OCI-LY1 (cell line): ENCODE results near the gene USP7.

Source experiments
- H2AFZ ChIP-seq: fragments of 200-600 bp; sonication (generic), shearing (Covaris generic); 2 replicates; pipeline ENCODE4 v1.6.0; 2014; ENCODE audit warnings: antibody characterized with exemption, mild to moderate bottlenecking, low read length
- H3F3A ChIP-seq: fragments of 200-600 bp; sonication (generic), shearing (Covaris generic); 2 replicates; pipeline ENCODE4 v1.6.0; 2014; ENCODE audit warnings: mild to moderate bottlenecking, antibody characterized with exemption, low read length, moderate library complexity; ENCODE audit not compliant: insufficient read depth
- H3K27ac ChIP-seq: fragments of 200-600 bp; sonication (generic); 2 replicates; pipeline ENCODE4 v1.5.1; 2014; ENCODE audit warnings: low read length, mixed run types, mild to moderate bottlenecking, low read depth; ENCODE audit not compliant: poor library complexity, severe bottlenecking
- H3K27me3 ChIP-seq: fragments of 200-600 bp; sonication (generic); 2 replicates; pipeline ENCODE4 v1.6.0; 2014; ENCODE audit warnings: antibody characterized with exemption, mild to moderate bottlenecking, low read length, moderate library complexity; ENCODE audit not compliant: insufficient read depth
- H3K36me3 ChIP-seq: fragments of 200-600 bp; sonication (generic); 2 replicates; pipeline ENCODE4 v1.6.1; 2014; ENCODE audit warnings: mild to moderate bottlenecking, antibody characterized with exemption, low read length, moderate library complexity, mixed read lengths; ENCODE audit not compliant: insufficient read depth
- H3K4me1 ChIP-seq: fragments of 200-600 bp; sonication (generic); 2 replicates; pipeline ENCODE4 v1.5.1; 2014; ENCODE audit warnings: mild to moderate bottlenecking, low read length, moderate library complexity; ENCODE audit not compliant: insufficient read depth, severe bottlenecking
- H3K4me2 ChIP-seq: fragments of 200-600 bp; sonication (generic), shearing (Covaris generic); 2 replicates; pipeline ENCODE4 v1.6.1; 2014; ENCODE audit warnings: low read length
- H3K4me3 ChIP-seq: fragments of 200-600 bp; sonication (generic); 2 replicates; pipeline ENCODE4 v1.5.1; 2014; ENCODE audit warnings: low read length, low read depth, mild to moderate bottlenecking, mixed read lengths; ENCODE audit not compliant: poor library complexity, severe bottlenecking
- H3K79me2 ChIP-seq: fragments of 200-600 bp; shearing (Covaris generic); 2 replicates; pipeline ENCODE4 v1.6.1; 2016; ENCODE audit warnings: mixed run types, low read length, mixed read lengths; ENCODE audit not compliant: insufficient read depth
- H3K9ac ChIP-seq: fragments of 200-600 bp; sonication (generic), shearing (Covaris generic); 2 replicates; pipeline ENCODE4 v1.6.1; 2014; ENCODE audit warnings: mild to moderate bottlenecking, low read length, mixed read lengths
- H3K9me2 ChIP-seq: fragments of 200-600 bp; sonication (generic), shearing (Covaris generic); 2 replicates; pipeline ENCODE4 v1.6.1; 2014; ENCODE audit warnings: low read depth, mild to moderate bottlenecking, low read length, mixed read lengths
- H3K9me3 ChIP-seq: fragments of 200-600 bp; shearing (Covaris generic); 2 replicates; pipeline ENCODE4 v1.6.1; 2014; ENCODE audit warnings: low read length, mixed read lengths
- H4K20me1 ChIP-seq: fragments of 200-600 bp; sonication (generic), shearing (Covaris generic); 2 replicates; pipeline ENCODE4 v1.6.0; 2016; ENCODE audit warnings: mild to moderate bottlenecking, low read length; ENCODE audit not compliant: insufficient read depth
- CTCF ChIP-seq: fragments of 200-600 bp; sonication (generic), shearing (Covaris generic); IDR thresholded peaks from 2 replicates; pipeline ENCODE4 v1.5.1; 2017; ENCODE audit warnings: mild to moderate bottlenecking, antibody characterized with exemption, low read length, moderate library complexity, mixed read lengths
- EZH2 ChIP-seq: fragments of 200-600 bp; sonication (generic), shearing (Covaris generic); IDR thresholded peaks from 2 replicates; pipeline ENCODE4 v1.8.0; 2017; ENCODE audit warnings: borderline replicate concordance, mixed run types, mild to moderate bottlenecking, antibody characterized with exemption, low read length, moderate library complexity, mixed read lengths

USP7 gene

GRCh38 chr16:8862309-8863130 is 101.2 kb downstream of the USP7 start:
- no peak for TF ChIP-seq EZH2
- no peak for TF ChIP-seq CTCF
- no peaks in the 10 kb centered on the region for H3K9me3 ChIP-seq
- H3F3A ChIP-seq: no peaks in the 10 kb centered on the region
- no peak overlapping the region for H3K9ac ChIP-seq
- H2AFZ ChIP-seq: no peak overlapping the region
- no peaks in the 10 kb centered on the region for H3K9me2 ChIP-seq
- no peak overlapping the region for H3K4me2 ChIP-seq
- no peak overlapping the region for H3K4me3 ChIP-seq
- H3K79me2 ChIP-seq: peaks cover 60% of the 10 kb centered on the region
- H3K36me3 ChIP-seq: peaks cover 31% of the 10 kb centered on the region
- peaks cover 41% of the 10 kb centered on the region for H3K4me1 ChIP-seq
- H4K20me1 ChIP-seq: no peaks in the 10 kb centered on the region
- no peak overlapping the region for H3K27ac ChIP-seq
- H3K27me3 ChIP-seq: no peaks in the 10 kb centered on the region

- Histone ChIP-seq H2AFZ (no peak overlapping the region), H3K4me1 (peaks cover 35% of the 10 kb centered on the region), H3K4me3 (no peak overlapping the region), H3K4me2 (no peak overlapping the region), H3K27me3 (no peaks in the 10 kb centered on the region), H3F3A (no peaks in the 10 kb centered on the region), H3K27ac (no peak overlapping the region), H3K9ac (no peak overlapping the region), H3K79me2 (peaks cover 52% of the 10 kb centered on the region), H4K20me1 (no peaks in the 10 kb centered on the region), H3K36me3 (peaks cover 34% of the 10 kb centered on the region), H3K9me2 (no peaks in the 10 kb centered on the region), H3K9me3 (no peaks in the 10 kb centered on the region)
- TF ChIP-seq CTCF: no peak
- TF ChIP-seq EZH2: no peak
Measured at GRCh38 chr16:8861563-8862308, 102.0 kb downstream of the USP7 start.

GRCh38 chr16:8859913-8860881 is 103.5 kb downstream of the USP7 start:
- no peaks in the 10 kb centered on the region for H3F3A ChIP-seq
- H2AFZ ChIP-seq: no peak overlapping the region
- H3K79me2 ChIP-seq: peaks cover 38% of the 10 kb centered on the region
- TF ChIP-seq CTCF (no peak), EZH2 (no peak)
- no peak overlapping the region for H3K27ac ChIP-seq
- H3K4me3 ChIP-seq: no peak overlapping the region
- peaks cover 20% of the 10 kb centered on the region for H3K4me1 ChIP-seq
- no peaks in the 10 kb centered on the region for H3K27me3 ChIP-seq
- H4K20me1 ChIP-seq: no peaks in the 10 kb centered on the region
- H3K9ac ChIP-seq: no peak overlapping the region
- H3K36me3 ChIP-seq: peaks cover 50% of the 10 kb centered on the region
- no peaks in the 10 kb centered on the region for H3K9me3 ChIP-seq
- no peak overlapping the region for H3K4me2 ChIP-seq
- no peaks in the 10 kb centered on the region for H3K9me2 ChIP-seq
